H1 (cell line): ENCODE results near the gene INSM2. TPM values are rescaled to one million over a fixed set of nuclear protein-coding genes. Genes with fewer than 3 reads are reported as not detected.

Source experiments
- CHD2 ChIP-seq: IDR thresholded peaks from 2 replicates; pipeline ENCODE4 v1.6.1; 2012; ENCODE audit warnings: low read length, improper control_type of control experiment
- FOSL1 ChIP-seq: IDR thresholded peaks from 2 replicates; pipeline ENCODE4 v1.6.1; 2011; ENCODE audit warnings: mild to moderate bottlenecking, low read depth, low read length, moderate library complexity; ENCODE audit not compliant: insufficient read depth
- HDAC6 ChIP-seq: IDR thresholded peaks from one replicate; pipeline ENCODE4 v1.7.1; 2012; ENCODE audit warnings: low read depth, mild to moderate bottlenecking, inconsistent platforms, low read length, moderate library complexity
- POLR2AphosphoS5 ChIP-seq: IDR thresholded peaks from 2 replicates; pipeline ENCODE4 v1.6.1; 2011; ENCODE audit warnings: low read depth, low read length
- TEAD4 ChIP-seq: IDR thresholded peaks from 2 replicates; pipeline ENCODE4 v1.6.1; 2012; ENCODE audit warnings: low read depth, low read length, inconsistent platforms, mixed read lengths
- polyA plus RNA-seq, 7 experiments: library from polyadenylated mRNA; depleted of rRNA in 3 of 7; stranded (reverse) in 5 of 7; unstranded in 2 of 7; fragments of >200 nt in 5 of 7; fragments of 200-250 nt in 2 of 7; gene quantifications; 1 replicate in 5 of 7; 2 replicates in 1 of 7; 4 replicates in 1 of 7; pipeline versions ENCODE4 v1.2.1 to v1.2.3, GENCODE V29; 2011 to 2013; ENCODE audit warnings: missing spikeins in 2 of 7, mixed read lengths in 2 of 7
- total RNA-seq: library from RNA; stranded (reverse); fragmentation: NEBNext Ultra II Directional; extraction: Animal tissue kit (Norgen Biotek cat#: 25700); gene quantifications from 2 replicates; pipeline ENCODE4 v1.2.1, GENCODE V29; 2021
- TF ChIP-seq, protein P1 (sequence below): IDR thresholded peaks from 2 replicates; pipeline ENCODE4 v1.6.1; 2012; ENCODE audit warnings: low read length, inconsistent platforms

The INSM2 gene
- total and polyA plus RNA-seq, 2 of the 8 experiments (the other 6 are each of a cell fraction or from before 2014, with no cell fraction given) = not detected

DNA sequence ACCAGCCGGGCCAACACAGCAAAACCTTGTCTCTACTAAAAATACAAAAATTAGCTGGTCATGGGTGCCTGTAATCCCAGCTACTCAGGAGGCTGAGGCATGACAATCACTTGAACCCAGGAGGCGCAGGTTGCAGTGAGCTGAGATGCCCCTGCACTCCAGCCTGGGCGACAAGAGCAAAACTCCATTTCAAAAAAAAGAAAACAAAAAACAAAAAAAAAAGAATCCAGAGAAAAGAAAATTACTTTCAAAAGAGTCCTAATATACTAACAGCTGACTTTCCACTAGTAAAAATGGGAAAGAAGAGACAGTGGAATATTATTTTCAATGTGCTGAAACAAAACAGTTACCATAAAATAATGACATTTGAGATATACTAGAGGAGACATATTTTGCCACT lies 8.3 kb upstream of the INSM2 start (continued):
- TF ChIP-seq TEAD4 (no peak), HDAC6 (no peak), FOSL1 (no peak), CHD2 (no peak), POLR2AphosphoS5 (no peak)
- TF ChIP-seq, protein P1, sequence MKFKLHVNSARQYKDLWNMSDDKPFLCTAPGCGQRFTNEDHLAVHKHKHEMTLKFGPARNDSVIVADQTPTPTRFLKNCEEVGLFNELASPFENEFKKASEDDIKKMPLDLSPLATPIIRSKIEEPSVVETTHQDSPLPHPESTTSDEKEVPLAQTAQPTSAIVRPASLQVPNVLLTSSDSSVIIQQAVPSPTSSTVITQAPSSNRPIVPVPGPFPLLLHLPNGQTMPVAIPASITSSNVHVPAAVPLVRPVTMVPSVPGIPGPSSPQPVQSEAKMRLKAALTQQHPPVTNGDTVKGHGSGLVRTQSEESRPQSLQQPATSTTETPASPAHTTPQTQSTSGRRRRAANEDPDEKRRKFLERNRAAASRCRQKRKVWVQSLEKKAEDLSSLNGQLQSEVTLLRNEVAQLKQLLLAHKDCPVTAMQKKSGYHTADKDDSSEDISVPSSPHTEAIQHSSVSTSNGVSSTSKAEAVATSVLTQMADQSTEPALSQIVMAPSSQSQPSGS = no peak
